Activated T-helper 1 cell treated with Interleukin-2 at 50 U/mL for 16 hours (primary cell): ENCODE results near the gene FBXO17.

Experiments
- DNase-seq: peaks from one replicate; pipeline ENCODE4 v3.0.0-alpha.2; 2020; ENCODE audit warnings: low read depth

The FBXO17 gene

GRCh38 chr19:38917516-38917915 lies 58.0 kb downstream of the FBXO17 start:
- DNase-seq: no peak

GRCh38 chr19:38915329-38916321 lies 59.9 kb downstream of the FBXO17 start:
- DNase-seq: no peak

- no peak for DNase-seq
Observed at GRCh38 chr19:38913958-38914357, 61.6 kb downstream of the FBXO17 start.

- no peak for DNase-seq
Observed at GRCh38 chr19:38912600-38913514, 62.7 kb downstream of the FBXO17 start.

GRCh38 chr19:38911388-38912001 lies 64.0 kb downstream of the FBXO17 start:
- DNase-seq: no peak

GRCh38 chr19:38910488-38910887 lies 65.1 kb downstream of the FBXO17 start:
- DNase-seq: no peak

- DNase-seq: no peak
Observed at GRCh38 chr19:38908911-38909310, 66.6 kb downstream of the FBXO17 start.

- DNase-seq: no peak
Observed at GRCh38 chr19:38907670-38908069, 67.9 kb downstream of the FBXO17 start.

- no peak for DNase-seq
Observed at GRCh38 chr19:38907227-38907626, 68.3 kb downstream of the FBXO17 start.

- DNase-seq: no peak
Observed at GRCh38 chr19:38905620-38906019, 69.9 kb downstream of the FBXO17 start.

GRCh38 chr19:38904581-38905539 lies 70.7 kb downstream of the FBXO17 start:
- no peak for DNase-seq

- no peak for DNase-seq
Observed at GRCh38 chr19:38901683-38902082, 73.9 kb downstream of the FBXO17 start.

- no peak for DNase-seq
Observed at GRCh38 chr19:38900743-38901190, 74.8 kb downstream of the FBXO17 start.

- DNase-seq: no peak
Observed at GRCh38 chr19:38900202-38900629, 75.3 kb downstream of the FBXO17 start.

GRCh38 chr19:38899447-38900201 lies 75.9 kb downstream of the FBXO17 start, which contains the start of the genes NFKBIB and SIRT2:
Gene NFKBIB, plus strand, starts transcription at chr19:38899969. Its CDS starts 64 bp downstream, at chr19:38900033.
Gene SIRT2, minus strand, starts transcription at chr19:38899618. Its CDS starts 97 bp downstream, at chr19:38899521.
- peak; percentile 98 for DNase-seq

- no peak for DNase-seq
Observed at GRCh38 chr19:38898788-38899446, 76.6 kb downstream of the FBXO17 start.

GRCh38 chr19:38894968-38895367 lies 80.6 kb downstream of the FBXO17 start:
- DNase-seq: no peak

- no peak for DNase-seq
Observed at GRCh38 chr19:38893341-38893771, 82.2 kb downstream of the FBXO17 start.

GRCh38 chr19:38892841-38893240 lies 82.7 kb downstream of the FBXO17 start:
- DNase-seq: no peak
